IMR-90 (cell line): Measurements from ENCODE around the gene IL16. TPM values are rescaled to one million over a fixed set of nuclear protein-coding genes. Genes with fewer than 3 reads are reported as not detected.

ENCODE experiments used
- ATAC-seq: fragments of 200-7000 bp; cut with Tn5 transposase; 2 replicates; pipeline ENCODE4 v1.9.1; 2020; ENCODE audit warnings: low read depth, mild to moderate bottlenecking, moderate library complexity
- BruUV-seq: library from RNA; stranded (reverse); fragments of 400-500 nt; replicated peaks from 2 replicates; lab custom pipeline; 2021; lab: Mats Ljungman, UMichigan
- CTCF ChIA-PET: fragments of 300-600 bp; formaldehyde crosslinking; extraction: SDS; loops from one replicate; lab custom pipeline; 2021; ENCODE audit warnings: antibody characterized with exemption; lab: Yijun Ruan, JAX
- POLR2A ChIA-PET: fragments of 300-600 bp; sonication (Branson Sonifier 250); formaldehyde crosslinking; loops from one replicate; lab custom pipeline; 2022; ENCODE audit warnings: antibody characterized with exemption; ENCODE audit not compliant: unreplicated experiment; lab: Charles Lee
- DNase-seq: peaks from one replicate; pipeline ENCODE4 v3.0.0; 2013
- H2AFZ ChIP-seq: replicated peaks from 2 replicates; pipeline ENCODE3; 2013; ENCODE audit warnings: low read length, mild to moderate bottlenecking; ENCODE audit not compliant: poor library complexity
- H2AK5ac ChIP-seq: 2 replicates; pipeline ENCODE4 v1.6.1; 2013; ENCODE audit warnings: low read depth, low read length, inconsistent platforms
- H2AK9ac ChIP-seq: replicated peaks from 2 replicates; pipeline ENCODE3; 2013; ENCODE audit warnings: mild to moderate bottlenecking, low read depth, low read length, moderate library complexity; ENCODE audit not compliant: poor library complexity
- H2BK120ac ChIP-seq: 2 replicates; pipeline ENCODE4 v1.6.1; 2013; ENCODE audit warnings: low read depth, low read length, inconsistent platforms
- H2BK15ac ChIP-seq: 3 replicates; pipeline ENCODE4 v1.6.1; 2013; ENCODE audit warnings: low read depth, low read length, inconsistent platforms
- H2BK20ac ChIP-seq: 2 replicates; pipeline ENCODE4 v1.6.1; 2013; ENCODE audit warnings: low read depth, mild to moderate bottlenecking, inconsistent platforms, low read length, moderate library complexity
- H2BK5ac ChIP-seq: 2 replicates; pipeline ENCODE4 v1.6.1; 2013; ENCODE audit warnings: mild to moderate bottlenecking, low read depth, low read length, inconsistent platforms; ENCODE audit not compliant: poor library complexity, severe bottlenecking
- H3K14ac ChIP-seq: replicated peaks from 2 replicates; pipeline ENCODE4 v1.6.1; 2013; ENCODE audit warnings: low read depth, low read length, inconsistent platforms
- H3K18ac ChIP-seq: 2 replicates; pipeline ENCODE4 v1.6.1; 2013; ENCODE audit warnings: low read depth, low read length, control low read depth
- H3K23ac ChIP-seq: 2 replicates; pipeline ENCODE4 v1.6.1; 2013; ENCODE audit warnings: low read depth, low read length, inconsistent platforms
- H3K27ac ChIP-seq: 2 replicates; pipeline ENCODE4 v1.5.1; 2013; ENCODE audit warnings: mild to moderate bottlenecking, control low read depth, low read length; ENCODE audit not compliant: insufficient read depth
- H3K27me3 ChIP-seq: 2 replicates; pipeline ENCODE4 v1.6.1; 2013; ENCODE audit warnings: low read length; ENCODE audit not compliant: control insufficient read depth, insufficient read depth
- H3K36me3 ChIP-seq: 2 replicates; pipeline ENCODE4 v1.6.1; 2013; ENCODE audit warnings: low read length, mixed read lengths; ENCODE audit not compliant: control insufficient read depth, insufficient read depth
- H3K4ac ChIP-seq: 2 replicates; pipeline ENCODE4 v1.6.1; 2013; ENCODE audit warnings: low read depth, low read length, inconsistent platforms
- H3K4me1 ChIP-seq: 2 replicates; pipeline ENCODE4 v1.6.1; 2013; ENCODE audit warnings: low read length, mixed read lengths; ENCODE audit not compliant: control insufficient read depth, insufficient read depth
- H3K4me2 ChIP-seq: 2 replicates; pipeline ENCODE4 v1.6.1; 2013; ENCODE audit warnings: low read depth, mild to moderate bottlenecking, control low read depth, low read length, moderate library complexity
- H3K4me3 ChIP-seq: 2 replicates; pipeline ENCODE4 v1.5.1; 2013; ENCODE audit warnings: low read depth, mild to moderate bottlenecking, control low read depth, low read length, moderate library complexity; ENCODE audit not compliant: insufficient read depth
- H3K56ac ChIP-seq: 2 replicates; pipeline ENCODE4 v1.6.1; 2013; ENCODE audit warnings: low read length, inconsistent platforms; ENCODE audit not compliant: insufficient read depth; ENCODE audit errors: extremely low read depth
- H3K79me1 ChIP-seq, 2 experiments: 2 replicates each; pipeline ENCODE4 v1.6.1; 2013; ENCODE audit warnings: low read length in 2 of 2, inconsistent platforms in 1 of 2, low read depth in 1 of 2
- H3K9ac ChIP-seq: 2 replicates; pipeline ENCODE4 v1.6.1; 2013; ENCODE audit warnings: low read depth, low read length, control low read depth
- H3K9me1 ChIP-seq: 2 replicates; pipeline ENCODE4 v1.6.1; 2013; ENCODE audit warnings: low read length, inconsistent platforms; ENCODE audit not compliant: insufficient read depth
- H3K9me3 ChIP-seq: 2 replicates; pipeline ENCODE4 v1.6.1; 2013; ENCODE audit warnings: low read length; ENCODE audit not compliant: control insufficient read depth, insufficient read depth
- H4K20me1 ChIP-seq: 2 replicates; pipeline ENCODE4 v1.6.1; 2013; ENCODE audit warnings: low read length, inconsistent platforms; ENCODE audit not compliant: insufficient read depth
- H4K5ac ChIP-seq: 2 replicates; pipeline ENCODE4 v1.6.1; 2013; ENCODE audit warnings: mild to moderate bottlenecking, low read depth, low read length, control low read depth
- H4K8ac ChIP-seq, 2 experiments: 2 replicates each; pipeline ENCODE4 v1.6.1; 2013; ENCODE audit warnings: low read depth in 2 of 2, low read length in 2 of 2, control low read depth in 1 of 2, inconsistent platforms in 1 of 2
- H4K91ac ChIP-seq: 2 replicates; pipeline ENCODE4 v1.6.1; 2013; ENCODE audit warnings: low read depth, low read length, inconsistent platforms; ENCODE audit not compliant: insufficient read depth
- BHLHE40 ChIP-seq: fragments of 150-350 bp; IDR thresholded peaks from 2 replicates; pipeline ENCODE4 v1.6.1; 2016; ENCODE audit warnings: mild to moderate bottlenecking, low read depth, low read length
- CEBPB ChIP-seq: IDR thresholded peaks from 2 replicates; pipeline ENCODE4 v1.6.1; 2012; ENCODE audit warnings: low read depth, low read length, improper control_type of control experiment
- CHD1 ChIP-seq: IDR thresholded peaks from 2 replicates; pipeline ENCODE4 v1.6.1; 2012; ENCODE audit warnings: low read depth, low read length, improper control_type of control experiment
- ELK1 ChIP-seq: fragments of 150-350 bp; IDR thresholded peaks from 2 replicates; pipeline ENCODE4 v1.6.1; 2016; ENCODE audit warnings: low read depth, mild to moderate bottlenecking, low read length, moderate library complexity, borderline replicate concordance
- FOS ChIP-seq: fragments of 150-350 bp; IDR thresholded peaks from 2 replicates; pipeline ENCODE4 v1.6.1; 2016; ENCODE audit warnings: low read depth, low read length
- MAFK ChIP-seq: IDR thresholded peaks from 2 replicates; pipeline ENCODE4 v1.6.1; 2012; ENCODE audit warnings: low read depth, low read length, improper control_type of control experiment
- MAZ ChIP-seq: IDR thresholded peaks from 2 replicates; pipeline ENCODE4 v1.6.1; 2012; ENCODE audit warnings: low read depth, mild to moderate bottlenecking, low read length, improper control_type of control experiment, moderate library complexity, borderline replicate concordance
- MXI1 ChIP-seq: IDR thresholded peaks from 2 replicates; pipeline ENCODE4 v1.6.1; 2012; ENCODE audit warnings: low read depth, mild to moderate bottlenecking, low read length, moderate library complexity, borderline replicate concordance
- NFE2L2 ChIP-seq: fragments of 150-350 bp; IDR thresholded peaks from 2 replicates; pipeline ENCODE4 v1.6.1; 2016; ENCODE audit warnings: low read depth, mild to moderate bottlenecking, low read length
- POLR2A ChIP-seq: IDR thresholded peaks from 2 replicates; pipeline ENCODE4 v1.6.1; 2012; ENCODE audit warnings: mild to moderate bottlenecking, low read depth, low read length
- RCOR1 ChIP-seq: IDR thresholded peaks from 2 replicates; pipeline ENCODE4 v1.6.1; 2012; ENCODE audit warnings: mild to moderate bottlenecking, low read length, improper control_type of control experiment; ENCODE audit not compliant: insufficient replicate concordance
- RFX5 ChIP-seq: IDR thresholded peaks from 2 replicates; pipeline ENCODE4 v1.8.0; 2012; ENCODE audit warnings: low read depth, mild to moderate bottlenecking, low read length, moderate library complexity
- SMC3 ChIP-seq: fragments of 150-350 bp; IDR thresholded peaks from 2 replicates; pipeline ENCODE4 v1.6.1; 2016; ENCODE audit warnings: low read depth, mild to moderate bottlenecking, antibody characterized with exemption, low read length, moderate library complexity
- WGBS, 2 experiments: methylation state at CpG; one replicate each; pipeline versions ENCODE4 v1.1.5 to v1.1.7; 2013; ENCODE audit warnings: missing lambda C conversion rate in 2 of 2; ENCODE audit not compliant: insufficient read length in 1 of 2; ENCODE audit errors: extremely low coverage in 2 of 2; 5-methylcytosine and 5-hydroxymethylcytosine counted together
- dilution Hi-C: fragments of 300-500 bp; cut with HindIII; formaldehyde crosslinking; loops from one replicate; pipeline ENCODE4 v1.14.3; 2018; ENCODE audit warnings: low sequenced_read_pairs; ENCODE audit not compliant: unreplicated experiment
- in situ Hi-C: fragments of 300-500 bp; cut with MboI; formaldehyde crosslinking; loops from 3 replicates; pipeline ENCODE4 v1.14.3; 2019; ENCODE audit warnings: low sequenced_read_pairs, inconsistent platforms, mixed read lengths
- intact Hi-C: fragments of 100-400 bp; cut with micrococcal nuclease; formaldehyde crosslinking; loops from 2 replicates; pipeline ENCODE4 v1.10.0; 2022
- polyA plus RNA-seq, 3 experiments: library from polyadenylated mRNA; depleted of rRNA; stranded (reverse); fragments of >200 nt; gene quantifications; 2 replicates each; pipeline ENCODE4 v1.2.3, GENCODE V29; 2012; ENCODE audit warnings: low replicate concordance in 1 of 3
- total RNA-seq: library from RNA; depleted of rRNA; stranded (reverse); fragments of >200 nt; gene quantifications from 2 replicates; pipeline ENCODE4 v1.2.3, GENCODE V29; 2012
- TF ChIP-seq, protein P1 (sequence below): conservative IDR thresholded peaks from 2 replicates; pipeline ENCODE4 v1.5.1; 2012; ENCODE audit warnings: mild to moderate bottlenecking, low read depth, low read length, improper control_type of control experiment

IL16 gene
- total and polyA plus RNA-seq, 2 of the 4 experiments (the other 2 are of a cell fraction), result 0.18 to 0.27 TPM

DNA sequence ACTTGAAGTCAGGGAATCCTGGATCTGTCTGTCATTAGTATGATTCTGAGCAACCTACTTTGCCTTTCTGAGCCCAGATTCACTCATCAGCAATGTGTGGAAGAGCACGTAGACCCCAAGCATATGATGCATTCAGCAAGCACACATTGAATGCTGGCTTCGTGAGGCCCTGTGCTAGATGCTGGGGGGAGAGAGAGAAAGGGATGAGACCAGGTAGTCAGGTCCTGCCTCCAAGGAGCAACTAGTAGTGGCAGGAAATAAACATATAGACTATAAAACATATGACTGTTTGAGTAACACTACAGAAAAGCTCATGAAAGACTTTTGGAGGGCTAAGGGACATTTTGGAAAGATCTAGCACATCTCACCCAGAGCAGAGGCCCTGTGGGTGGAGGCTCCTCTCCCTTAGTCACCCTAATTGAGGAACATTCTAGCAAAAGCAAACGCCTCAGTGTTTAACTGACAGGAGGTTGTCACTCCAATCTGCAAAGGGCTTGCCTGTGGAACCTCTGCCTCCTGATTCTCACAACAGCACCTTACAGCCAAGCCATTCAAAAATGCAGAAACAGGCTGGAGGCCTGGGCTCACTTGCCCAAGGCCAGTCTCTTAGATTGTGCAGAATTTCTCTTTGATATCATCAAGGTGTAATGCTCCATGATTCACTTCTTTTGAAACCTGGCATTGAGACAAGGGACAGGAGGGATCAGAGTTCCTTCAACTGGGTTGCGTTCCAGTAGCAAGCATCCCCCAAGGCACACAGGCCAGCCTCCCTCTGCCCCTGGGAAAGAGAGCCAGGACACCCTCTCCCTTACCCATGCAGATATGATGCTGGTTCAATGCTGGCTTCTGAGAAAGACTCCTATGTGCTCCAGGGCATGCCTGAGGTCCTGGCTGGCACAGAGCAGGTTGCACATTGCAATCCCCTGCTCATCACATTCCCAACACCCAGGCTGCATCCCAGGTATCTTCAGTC, 101.2 kb downstream of the IL16 start:
- Histone ChIP-seq H3K9ac (no peak overlapping the region), H4K8ac (no peak overlapping the region), H3K23ac (no peak overlapping the region), H2BK15ac (no peak overlapping the region), H2AK5ac (no peak overlapping the region), H3K9me1 (peaks cover 14% of the 10 kb centered on the region), H4K91ac (no peak overlapping the region), H3K4me2 (no peak overlapping the region), H3K27ac (no peak overlapping the region), H4K5ac (no peak overlapping the region), H3K79me1 (no peaks in the 10 kb centered on the region), H3K4ac (no peak overlapping the region), H3K4me1 (no peaks in the 10 kb centered on the region), H2BK20ac (no peak overlapping the region), H3K36me3 (peaks cover 19% of the 10 kb centered on the region; the same call in 1 of the 2 replicates), H3K14ac (peak overlapping the region; percentile 82), H3K4me3 (no peak overlapping the region), H3K56ac (no peak overlapping the region), H3K27me3 (no peaks in the 10 kb centered on the region), H3K18ac (no peak overlapping the region), H2BK5ac (no peak overlapping the region), H3K9me3 (no peaks in the 10 kb centered on the region), H2AK9ac (no peak overlapping the region), H2AFZ (peak overlapping the region; percentile 27), H2BK120ac (no peak overlapping the region), H4K20me1 (no peaks in the 10 kb centered on the region)
- in situ Hi-C loops (no loop called here), dilution Hi-C loops (no loop called here), intact Hi-C loops (no loop called here)
- WGBS, 2 experiments, result 100% methylated on average over 1 of the region's 4 CpGs; no CpG with 5 or more reads in 1 of the 2 experiments
- ChIA-PET POLR2A (no interaction called here), CTCF (no interaction called here)
- no peak for DNase-seq
- BruUV-seq, result no TSS peak
- no peak for ATAC-seq
- TF ChIP-seq RFX5 (no peak), MAZ (no peak), ELK1 (no peak), CHD1 (no peak), FOS (no peak), NFE2L2 (no peak), CEBPB (no peak), MXI1 (no peak), MAFK (no peak), RCOR1 (no peak), SMC3 (no peak), POLR2A (no peak), BHLHE40 (no peak)
- TF ChIP-seq, protein P1, sequence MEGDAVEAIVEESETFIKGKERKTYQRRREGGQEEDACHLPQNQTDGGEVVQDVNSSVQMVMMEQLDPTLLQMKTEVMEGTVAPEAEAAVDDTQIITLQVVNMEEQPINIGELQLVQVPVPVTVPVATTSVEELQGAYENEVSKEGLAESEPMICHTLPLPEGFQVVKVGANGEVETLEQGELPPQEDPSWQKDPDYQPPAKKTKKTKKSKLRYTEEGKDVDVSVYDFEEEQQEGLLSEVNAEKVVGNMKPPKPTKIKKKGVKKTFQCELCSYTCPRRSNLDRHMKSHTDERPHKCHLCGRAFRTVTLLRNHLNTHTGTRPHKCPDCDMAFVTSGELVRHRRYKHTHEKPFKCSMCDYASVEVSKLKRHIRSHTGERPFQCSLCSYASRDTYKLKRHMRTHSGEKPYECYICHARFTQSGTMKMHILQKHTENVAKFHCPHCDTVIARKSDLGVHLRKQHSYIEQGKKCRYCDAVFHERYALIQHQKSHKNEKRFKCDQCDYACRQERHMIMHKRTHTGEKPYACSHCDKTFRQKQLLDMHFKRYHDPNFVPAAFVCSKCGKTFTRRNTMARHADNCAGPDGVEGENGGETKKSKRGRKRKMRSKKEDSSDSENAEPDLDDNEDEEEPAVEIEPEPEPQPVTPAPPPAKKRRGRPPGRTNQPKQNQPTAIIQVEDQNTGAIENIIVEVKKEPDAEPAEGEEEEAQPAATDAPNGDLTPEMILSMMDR, result no peak
